Gastroesophageal sphincter (tissue), 3 donors: ENCODE data around the gene GNAQ.

Source experiments
- POLR2AphosphoS5 ChIP-seq: sonication (generic); formaldehyde crosslinking; IDR thresholded peaks from one replicate; pipeline ENCODE4 v1.6.1; 2017; ENCODE audit warnings: antibody characterized with exemption
- TF ChIP-seq, protein P1 (sequence below), 4 experiments: fragments of 200-600 bp in 2 of 4; fragments of 450-650 bp in 2 of 4; sonication (generic) in 1 of 4; IDR thresholded peaks; one replicate each; pipeline ENCODE4 v1.5.1; 2017 to 2019; ENCODE audit warnings: antibody characterized with exemption in 4 of 4, mild to moderate bottlenecking in 2 of 4, moderate library complexity in 2 of 4

DNA sequence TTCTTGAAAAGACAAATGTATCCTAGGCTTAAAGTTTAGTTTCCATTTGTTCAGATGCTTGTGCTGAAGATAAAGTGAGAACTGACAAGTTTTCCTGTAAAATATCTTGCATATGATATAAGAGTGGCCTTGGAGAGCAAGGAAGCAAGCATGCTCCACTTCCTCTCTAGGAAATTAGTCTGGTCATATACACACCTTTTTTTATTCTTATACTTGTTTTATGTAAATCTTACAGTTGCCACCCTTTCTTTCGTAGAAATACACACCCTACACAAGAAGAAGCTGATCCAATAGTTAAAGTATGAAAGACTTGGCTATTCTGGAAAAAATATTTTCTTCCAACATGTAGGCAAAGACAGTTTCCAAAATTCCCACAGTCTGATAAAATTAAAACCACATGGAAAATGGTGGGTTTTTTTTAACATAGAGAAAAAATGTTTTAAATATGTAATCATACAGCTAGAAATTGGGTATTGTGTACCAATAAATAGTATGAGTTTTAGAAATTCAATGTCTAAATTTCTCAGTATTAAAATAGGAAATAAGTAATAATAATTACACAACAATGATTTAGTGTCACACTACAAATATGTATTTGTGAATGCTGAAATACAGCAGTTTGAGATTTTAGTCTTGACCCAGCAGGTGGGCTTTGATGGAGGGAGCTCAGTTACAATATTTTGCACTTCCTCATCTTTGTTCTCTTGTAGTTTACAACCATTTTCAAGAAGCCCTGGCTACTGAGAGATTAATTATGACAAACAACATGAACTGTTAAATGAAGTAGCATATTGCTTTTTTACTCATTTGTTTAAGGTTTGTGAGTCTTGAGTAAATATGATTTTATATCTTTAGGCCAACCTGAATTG lies 197.8 kb downstream of the GNAQ start:
- TF ChIP-seq, protein P1, sequence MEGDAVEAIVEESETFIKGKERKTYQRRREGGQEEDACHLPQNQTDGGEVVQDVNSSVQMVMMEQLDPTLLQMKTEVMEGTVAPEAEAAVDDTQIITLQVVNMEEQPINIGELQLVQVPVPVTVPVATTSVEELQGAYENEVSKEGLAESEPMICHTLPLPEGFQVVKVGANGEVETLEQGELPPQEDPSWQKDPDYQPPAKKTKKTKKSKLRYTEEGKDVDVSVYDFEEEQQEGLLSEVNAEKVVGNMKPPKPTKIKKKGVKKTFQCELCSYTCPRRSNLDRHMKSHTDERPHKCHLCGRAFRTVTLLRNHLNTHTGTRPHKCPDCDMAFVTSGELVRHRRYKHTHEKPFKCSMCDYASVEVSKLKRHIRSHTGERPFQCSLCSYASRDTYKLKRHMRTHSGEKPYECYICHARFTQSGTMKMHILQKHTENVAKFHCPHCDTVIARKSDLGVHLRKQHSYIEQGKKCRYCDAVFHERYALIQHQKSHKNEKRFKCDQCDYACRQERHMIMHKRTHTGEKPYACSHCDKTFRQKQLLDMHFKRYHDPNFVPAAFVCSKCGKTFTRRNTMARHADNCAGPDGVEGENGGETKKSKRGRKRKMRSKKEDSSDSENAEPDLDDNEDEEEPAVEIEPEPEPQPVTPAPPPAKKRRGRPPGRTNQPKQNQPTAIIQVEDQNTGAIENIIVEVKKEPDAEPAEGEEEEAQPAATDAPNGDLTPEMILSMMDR (IDR thresholded peaks at IDR 0.05), result no peak
- no peak for TF ChIP-seq POLR2AphosphoS5
